B cell (primary cell): ENCODE measurements around the gene CLK1. TPM values are rescaled to one million over a fixed set of nuclear protein-coding genes. Genes with fewer than 3 reads are reported as not detected.

Experiments
- ATAC-seq: fragments of 200-7000 bp; cut with Tn5 transposase; one replicate; pipeline ENCODE4 v1.10.0; 2021; ENCODE audit warnings: low read depth, mild to moderate bottlenecking, moderate number of reproducible peaks, moderate library complexity
- CTCF ChIA-PET: fragments of 350-600 bp; sonication (Branson Sonifier 250); formaldehyde crosslinking; loops from one replicate; lab custom pipeline; 2021; ENCODE audit warnings: antibody characterized with exemption, inconsistent platforms; lab: Charles Lee
- POLR2A ChIA-PET: fragments of 350-600 bp; sonication (Branson Sonifier 250); formaldehyde crosslinking; loops from one replicate; lab custom pipeline; 2021; ENCODE audit warnings: antibody characterized with exemption; lab: Charles Lee
- DNase-seq: peaks from one replicate; pipeline ENCODE4 v3.0.0; 2013
- H2AFZ ChIP-seq: 2 replicates; pipeline ENCODE4 v1.6.1; 2012; ENCODE audit warnings: mild to moderate bottlenecking, low read depth, low read length; ENCODE audit not compliant: insufficient read depth, poor library complexity, severe bottlenecking
- H3K27ac ChIP-seq, 2 donors: 1 replicate in 1 of 2; 2 replicates in 1 of 2; pipeline ENCODE4 v1.5.1; 2012 to 2013; ENCODE audit warnings: low read length in 2 of 2, mild to moderate bottlenecking in 2 of 2, moderate library complexity in 1 of 2
- H3K27me3 ChIP-seq, 4 experiments: fragments of 200-600 bp in 1 of 4; sonication (generic) in 1 of 4; replicated peaks in 1 of 4; 1 replicate in 2 of 4; 2 replicates in 2 of 4; pipeline versions ENCODE4 v1.6.1 to v1.7.0; 2013 to 2016; ENCODE audit warnings: low read length in 3 of 4, mild to moderate bottlenecking in 2 of 4, mixed read lengths in 1 of 4, moderate library complexity in 1 of 4; ENCODE audit not compliant: insufficient read depth in 4 of 4, control insufficient read depth in 3 of 4; ENCODE audit errors: control extremely low read depth in 1 of 4
- H3K36me3 ChIP-seq, 2 experiments: replicated peaks in 1 of 2; 1 replicate in 1 of 2; 2 replicates in 1 of 2; pipeline versions ENCODE4 v1.6.1 to v1.7.1; 2013; ENCODE audit warnings: low read length in 1 of 2; ENCODE audit not compliant: insufficient read depth in 2 of 2, control insufficient read depth in 1 of 2; ENCODE audit errors: control extremely low read depth in 1 of 2, extremely low read depth in 1 of 2
- H3K4me1 ChIP-seq, 2 donors: fragments of 200-600 bp in 1 of 2; sonication (generic) in 1 of 2; 1 replicate in 1 of 2; 2 replicates in 1 of 2; pipeline versions ENCODE4 v1.5.1 to v1.6.1; 2013 to 2017; ENCODE audit warnings: low read length in 2 of 2; ENCODE audit not compliant: control insufficient read depth in 2 of 2, insufficient read depth in 2 of 2
- H3K4me2 ChIP-seq: replicated peaks from 2 replicates; pipeline ENCODE3; 2012; ENCODE audit warnings: mild to moderate bottlenecking, low read depth, low read length; ENCODE audit not compliant: poor library complexity, severe bottlenecking
- H3K4me3 ChIP-seq, 5 experiments: fragments of 200-600 bp in 1 of 5; sonication (generic) in 1 of 5; 1 replicate in 3 of 5; 2 replicates in 2 of 5; pipeline versions ENCODE4 v1.5.1 to v1.7.0; 2011 to 2016; ENCODE audit warnings: low read length in 4 of 5, mild to moderate bottlenecking in 4 of 5, low read depth in 2 of 5, control low read depth in 1 of 5, moderate library complexity in 1 of 5; ENCODE audit not compliant: insufficient read depth in 1 of 5; ENCODE audit errors: control extremely low read depth in 1 of 5, extremely low read depth in 1 of 5
- H3K79me2 ChIP-seq: fragments of 200-600 bp; sonication (generic); one replicate; pipeline ENCODE4 v1.6.0; 2016; ENCODE audit warnings: low read length; ENCODE audit not compliant: control insufficient read depth, insufficient read depth
- H3K9ac ChIP-seq: fragments of 200-600 bp; sonication (generic); 2 replicates; pipeline ENCODE4 v1.6.1; 2017; ENCODE audit warnings: mild to moderate bottlenecking, low read length, moderate library complexity
- H3K9me3 ChIP-seq, 3 donors: one replicate each; pipeline versions ENCODE4 v1.6.1 to v1.7.1; 2013; ENCODE audit warnings: low read length in 2 of 3; ENCODE audit not compliant: control insufficient read depth in 2 of 3, insufficient read depth in 1 of 3; ENCODE audit errors: control extremely low read depth in 1 of 3
- H4K20me1 ChIP-seq: 2 replicates; pipeline ENCODE4 v1.6.0; 2012; ENCODE audit warnings: mild to moderate bottlenecking, low read length; ENCODE audit not compliant: insufficient read depth, control insufficient read depth, poor library complexity, severe bottlenecking
- H3K27ac Mint-ChIP-seq: one replicate; pipeline ENCODE4 v1.8.0; 2021; ENCODE audit warnings: mixed read lengths
- H3K27me3 Mint-ChIP-seq: one replicate; pipeline ENCODE4 v1.8.0; 2021; ENCODE audit warnings: mixed read lengths
- H3K4me1 Mint-ChIP-seq: one replicate; pipeline ENCODE4 v1.8.0; 2021; ENCODE audit warnings: mixed read lengths
- H3K4me3 Mint-ChIP-seq: one replicate; pipeline ENCODE4 v1.8.0; 2021; ENCODE audit warnings: mixed read lengths
- H3K9me3 Mint-ChIP-seq: one replicate; pipeline ENCODE4 v1.8.0; 2022; ENCODE audit warnings: mixed read lengths; ENCODE audit not compliant: insufficient read depth
- EZH2 ChIP-seq: IDR thresholded peaks from 2 replicates; pipeline ENCODE4 v1.6.1; 2012; ENCODE audit warnings: borderline replicate concordance, low read depth, mild to moderate bottlenecking, moderate library complexity, low read length; ENCODE audit not compliant: insufficient read depth, poor library complexity, severe bottlenecking
- WGBS: methylation state at CpG from one replicate; pipeline ENCODE4 v1.1.5; 2013; ENCODE audit warnings: missing lambda C conversion rate; ENCODE audit not compliant: insufficient coverage; 5-methylcytosine and 5-hydroxymethylcytosine counted together
- intact Hi-C: fragments of 100-400 bp; cut with micrococcal nuclease; formaldehyde crosslinking; loops from one replicate; pipeline ENCODE4 v1.10.0; 2022
- polyA plus RNA-seq: library from polyadenylated mRNA; depleted of rRNA; stranded (reverse); fragments of >200 nt; gene quantifications from 2 replicates; pipeline ENCODE4 v1.2.3, GENCODE V29; 2012
- total RNA-seq, 2 donors: library from RNA; stranded (reverse); fragments of 120-200 nt in 1 of 2; gene quantifications; 1 replicate in 1 of 2; 2 replicates in 1 of 2; pipeline versions ENCODE4 v1.2.3 to v1.2.4, GENCODE V29; 2013 to 2022
- TF ChIP-seq, protein P1 (sequence below): fragments of 200-600 bp; IDR thresholded peaks from one replicate; pipeline ENCODE4 v1.8.0; 2022; ENCODE audit warnings: antibody characterized with exemption, mild to moderate bottlenecking

Gene CLK1
- total and polyA plus RNA-seq, 2 donors (not counting 1 experiment from before 2014, with no cell fraction given): 396 to 579 TPM

DNA sequence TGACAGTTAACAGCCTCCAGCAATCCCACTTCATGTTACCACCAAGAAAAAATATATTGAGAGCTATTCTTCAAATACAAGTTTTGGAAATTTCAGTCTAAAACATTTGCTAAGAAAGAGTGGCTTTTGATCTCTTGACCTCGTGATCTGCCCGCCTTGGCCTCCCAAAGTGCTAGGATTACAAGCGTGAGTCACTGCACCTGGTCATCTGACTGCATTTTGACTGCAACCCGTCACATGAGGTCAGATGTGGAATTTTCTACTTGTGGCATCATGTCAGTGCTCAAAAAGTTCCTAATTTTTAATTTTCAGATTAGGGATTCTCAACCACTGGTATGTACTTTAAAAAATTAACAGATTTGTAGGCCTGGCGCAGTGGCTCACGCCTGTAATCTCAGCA, 9.1 kb upstream of the CLK1 start:
- Histone ChIP-seq H4K20me1 (no peaks in the 10 kb centered on the region), H3K4me3 (no peak overlapping the region), H3K79me2 (peaks cover 6% of the 10 kb centered on the region), H3K9me3 (no peaks in the 10 kb centered on the region), H3K4me2 (no peak overlapping the region), H2AFZ (no peak overlapping the region), H3K36me3 (peaks cover 9 to 61% of the 10 kb centered on the region in 2 experiments), H3K4me1 (no peaks in the 10 kb centered on the region), H3K27ac (no peak overlapping the region), H3K9ac (no peak overlapping the region), H3K27me3 (no peaks in the 10 kb centered on the region)
- Mint-ChIP-seq H3K27ac (no peak overlapping the region), H3K27me3 (no peaks in the 10 kb centered on the region), H3K4me1 (no peaks in the 10 kb centered on the region), H3K4me3 (no peak overlapping the region), H3K9me3 (no peaks in the 10 kb centered on the region)
- intact Hi-C loops: no loop called here
- CTCF ChIA-PET: no interaction called here
- TF ChIP-seq EZH2: no peak
- TF ChIP-seq, protein P1, sequence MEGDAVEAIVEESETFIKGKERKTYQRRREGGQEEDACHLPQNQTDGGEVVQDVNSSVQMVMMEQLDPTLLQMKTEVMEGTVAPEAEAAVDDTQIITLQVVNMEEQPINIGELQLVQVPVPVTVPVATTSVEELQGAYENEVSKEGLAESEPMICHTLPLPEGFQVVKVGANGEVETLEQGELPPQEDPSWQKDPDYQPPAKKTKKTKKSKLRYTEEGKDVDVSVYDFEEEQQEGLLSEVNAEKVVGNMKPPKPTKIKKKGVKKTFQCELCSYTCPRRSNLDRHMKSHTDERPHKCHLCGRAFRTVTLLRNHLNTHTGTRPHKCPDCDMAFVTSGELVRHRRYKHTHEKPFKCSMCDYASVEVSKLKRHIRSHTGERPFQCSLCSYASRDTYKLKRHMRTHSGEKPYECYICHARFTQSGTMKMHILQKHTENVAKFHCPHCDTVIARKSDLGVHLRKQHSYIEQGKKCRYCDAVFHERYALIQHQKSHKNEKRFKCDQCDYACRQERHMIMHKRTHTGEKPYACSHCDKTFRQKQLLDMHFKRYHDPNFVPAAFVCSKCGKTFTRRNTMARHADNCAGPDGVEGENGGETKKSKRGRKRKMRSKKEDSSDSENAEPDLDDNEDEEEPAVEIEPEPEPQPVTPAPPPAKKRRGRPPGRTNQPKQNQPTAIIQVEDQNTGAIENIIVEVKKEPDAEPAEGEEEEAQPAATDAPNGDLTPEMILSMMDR: no peak
- DNase-seq (no peak), ATAC-seq (no peak)
- WGBS: 93% methylated on average over 4 of the region's 6 CpGs
- POLR2A ChIA-PET: no interaction called here

DNA sequence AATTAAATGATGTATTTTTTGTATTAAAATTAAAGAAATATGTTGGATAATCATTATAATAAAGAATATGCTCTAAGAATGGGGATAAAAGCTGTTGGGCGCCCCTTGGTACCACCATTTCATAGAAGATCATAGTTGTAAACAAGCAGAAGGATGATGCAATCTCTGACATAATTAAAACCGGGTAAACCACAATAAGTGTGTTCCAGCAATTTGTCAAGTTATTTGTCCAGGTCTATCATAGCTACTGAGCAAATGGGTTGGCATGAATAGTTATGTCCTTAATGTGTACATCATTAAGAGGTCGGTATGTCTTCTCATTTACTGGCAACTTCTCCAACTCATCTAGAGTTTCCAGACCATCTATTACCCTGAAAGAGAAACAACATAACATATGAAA, 6.7 kb upstream of the CLK1 start:
- ChIA-PET POLR2A (interaction anchor here (0.7 kb wide), 1 partner anchor 12 kb away, joined by 3 read pairs; no protein-coding TSS in a partner anchor), CTCF (no interaction called here)
- WGBS: no CpG with 5 or more reads among the region's 3 CpGs
- H3K27ac ChIP-seq: no peak overlapping the region
- no peak overlapping the region for H2AFZ ChIP-seq
- intact Hi-C loops: no loop called here
- Mint-ChIP-seq H3K4me3 (no peak overlapping the region), H3K4me1 (peaks cover 6% of the 10 kb centered on the region), H3K27me3 (no peaks in the 10 kb centered on the region), H3K9me3 (no peaks in the 10 kb centered on the region), H3K27ac (no peak overlapping the region)
- H3K4me1 ChIP-seq: no peaks in the 10 kb centered on the region
- DNase-seq (no peak), ATAC-seq (no peak)
- TF ChIP-seq, protein P1: no peak
- TF ChIP-seq EZH2: no peak
- no peaks in the 10 kb centered on the region for H4K20me1 ChIP-seq
- H3K4me2 ChIP-seq: no peak overlapping the region
- H3K4me3 ChIP-seq: no peak overlapping the region
- H3K9ac ChIP-seq: no peak overlapping the region
- H3K9me3 ChIP-seq: no peaks in the 10 kb centered on the region
- peaks cover 6 to 38% of the 10 kb centered on the region in 2 experiments for H3K36me3 ChIP-seq
- no peaks in the 10 kb centered on the region for H3K27me3 ChIP-seq
- H3K79me2 ChIP-seq: peaks cover 3% of the 10 kb centered on the region
